Measurements from ENCODE around the gene RPL22L1.

The RPL22L1 gene

GRCh38 chr3:170876537-170876936, 6.5 kb upstream of the RPL22L1 start:
- no peak overlapping the region for H3K4me3 ChIP-seq (ENCODE audit: low read depth, low read length)
- TF ChIP-seq, protein P1, sequence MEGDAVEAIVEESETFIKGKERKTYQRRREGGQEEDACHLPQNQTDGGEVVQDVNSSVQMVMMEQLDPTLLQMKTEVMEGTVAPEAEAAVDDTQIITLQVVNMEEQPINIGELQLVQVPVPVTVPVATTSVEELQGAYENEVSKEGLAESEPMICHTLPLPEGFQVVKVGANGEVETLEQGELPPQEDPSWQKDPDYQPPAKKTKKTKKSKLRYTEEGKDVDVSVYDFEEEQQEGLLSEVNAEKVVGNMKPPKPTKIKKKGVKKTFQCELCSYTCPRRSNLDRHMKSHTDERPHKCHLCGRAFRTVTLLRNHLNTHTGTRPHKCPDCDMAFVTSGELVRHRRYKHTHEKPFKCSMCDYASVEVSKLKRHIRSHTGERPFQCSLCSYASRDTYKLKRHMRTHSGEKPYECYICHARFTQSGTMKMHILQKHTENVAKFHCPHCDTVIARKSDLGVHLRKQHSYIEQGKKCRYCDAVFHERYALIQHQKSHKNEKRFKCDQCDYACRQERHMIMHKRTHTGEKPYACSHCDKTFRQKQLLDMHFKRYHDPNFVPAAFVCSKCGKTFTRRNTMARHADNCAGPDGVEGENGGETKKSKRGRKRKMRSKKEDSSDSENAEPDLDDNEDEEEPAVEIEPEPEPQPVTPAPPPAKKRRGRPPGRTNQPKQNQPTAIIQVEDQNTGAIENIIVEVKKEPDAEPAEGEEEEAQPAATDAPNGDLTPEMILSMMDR (IDR thresholded peaks at IDR 0.05; ENCODE audit: low read depth, low read length, missing control alignments), result no peak
- no peak for DNase-seq (ENCODE audit: low read depth)

DNA sequence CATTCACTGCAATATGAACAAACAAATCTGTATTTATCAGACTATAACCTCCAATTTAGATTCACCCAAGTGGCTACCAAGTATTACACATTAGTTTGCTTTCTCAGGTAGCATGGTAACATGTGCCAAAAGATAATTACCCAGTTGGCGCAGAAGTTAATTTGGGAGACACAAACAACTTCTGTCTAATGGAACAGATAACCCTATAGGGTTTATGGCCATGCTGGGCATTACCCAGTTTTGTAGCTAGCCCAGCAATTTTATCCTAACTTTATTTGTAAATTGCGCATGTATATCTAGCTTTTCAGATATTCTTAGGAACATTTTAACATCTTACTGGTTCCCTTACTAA, 780 bp downstream of the RPL22L1 start:
- no peak for DNase-seq (ENCODE audit: low read depth)
- TF ChIP-seq, protein P1 (IDR thresholded peaks at IDR 0.05; ENCODE audit: low read depth, low read length, missing control alignments), result no peak
- H3K4me3 ChIP-seq (ENCODE audit: low read depth, low read length), result peak overlapping the region; percentile 87

- H3K4me3 ChIP-seq (ENCODE audit: low read depth, low read length), result peak overlapping the region; percentile 87
- TF ChIP-seq, protein P1 (IDR thresholded peaks at IDR 0.05; ENCODE audit: low read depth, low read length, missing control alignments), result no peak
- DNase-seq (ENCODE audit: low read depth), result no peak
Measured at GRCh38 chr3:170868577-170869238, 1.3 kb downstream of the RPL22L1 start.

DNA sequence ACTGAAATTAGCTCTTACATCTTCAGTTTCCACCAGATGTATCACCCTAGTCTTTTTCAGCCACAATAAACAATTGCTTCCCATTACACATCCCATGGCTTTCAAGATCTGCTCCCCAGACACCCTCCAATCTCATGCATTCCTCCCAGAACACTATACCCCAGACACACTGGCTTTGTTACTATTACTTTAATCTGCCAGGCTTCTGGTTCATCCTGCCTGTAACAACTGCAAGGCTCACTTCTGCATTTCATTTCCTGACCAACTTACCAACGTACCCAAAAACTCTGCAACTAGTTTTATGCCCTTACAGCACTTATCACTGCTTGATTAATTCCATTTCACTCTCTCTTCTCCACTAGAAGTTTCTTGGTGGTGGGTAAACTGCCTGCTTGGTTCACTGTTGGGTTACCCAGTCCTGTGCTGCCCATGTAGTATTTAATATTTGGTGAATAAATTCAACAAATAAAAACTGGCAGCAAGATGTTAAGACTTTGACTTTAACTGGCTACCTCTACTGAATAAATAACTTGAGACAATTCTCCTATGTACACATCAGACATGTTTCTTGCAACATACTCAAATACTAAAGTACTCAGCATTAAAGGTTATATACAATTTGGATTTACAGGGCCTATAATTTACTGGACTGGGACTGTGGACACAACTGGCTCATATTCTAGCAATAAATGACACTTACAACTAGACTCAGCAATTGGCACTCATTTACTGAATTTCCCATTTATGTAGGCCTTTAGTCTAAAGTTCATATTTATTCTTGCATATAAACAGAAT, 2.7 kb downstream of the RPL22L1 start:
- DNase-seq (ENCODE audit: low read depth), result no peak
- peak overlapping the region; percentile 87 for H3K4me3 ChIP-seq (ENCODE audit: low read depth, low read length)

DNA sequence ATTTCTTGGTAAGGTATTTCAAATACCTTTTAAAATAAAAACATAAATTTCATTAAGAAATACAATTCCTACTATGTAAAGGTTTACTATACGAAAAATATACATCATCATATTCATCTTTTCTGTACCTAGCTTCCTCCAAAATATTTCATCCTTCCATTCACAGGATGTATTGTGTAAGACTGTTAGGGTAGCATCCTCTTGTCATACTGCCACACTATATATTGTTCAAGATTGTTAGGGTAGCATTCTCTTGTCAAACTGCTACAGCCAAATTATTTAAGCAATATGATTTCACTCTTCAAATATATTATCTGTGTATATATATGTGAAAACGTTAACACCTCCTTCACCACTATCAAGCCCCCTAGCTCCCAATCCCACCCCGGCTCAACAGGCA, 3.5 kb downstream of the RPL22L1 start:
- TF ChIP-seq, protein P1 (IDR thresholded peaks at IDR 0.05; ENCODE audit: low read depth, low read length, missing control alignments), result no peak
- DNase-seq (ENCODE audit: low read depth), result no peak
- H3K4me3 ChIP-seq (ENCODE audit: low read depth, low read length), result no peak overlapping the region

More for the DNA sequence above, 2.7 kb downstream of the RPL22L1 start:
- TF ChIP-seq, protein P1 (IDR thresholded peaks at IDR 0.05; ENCODE audit: low read depth, low read length, missing control alignments), result no peak

DNA sequence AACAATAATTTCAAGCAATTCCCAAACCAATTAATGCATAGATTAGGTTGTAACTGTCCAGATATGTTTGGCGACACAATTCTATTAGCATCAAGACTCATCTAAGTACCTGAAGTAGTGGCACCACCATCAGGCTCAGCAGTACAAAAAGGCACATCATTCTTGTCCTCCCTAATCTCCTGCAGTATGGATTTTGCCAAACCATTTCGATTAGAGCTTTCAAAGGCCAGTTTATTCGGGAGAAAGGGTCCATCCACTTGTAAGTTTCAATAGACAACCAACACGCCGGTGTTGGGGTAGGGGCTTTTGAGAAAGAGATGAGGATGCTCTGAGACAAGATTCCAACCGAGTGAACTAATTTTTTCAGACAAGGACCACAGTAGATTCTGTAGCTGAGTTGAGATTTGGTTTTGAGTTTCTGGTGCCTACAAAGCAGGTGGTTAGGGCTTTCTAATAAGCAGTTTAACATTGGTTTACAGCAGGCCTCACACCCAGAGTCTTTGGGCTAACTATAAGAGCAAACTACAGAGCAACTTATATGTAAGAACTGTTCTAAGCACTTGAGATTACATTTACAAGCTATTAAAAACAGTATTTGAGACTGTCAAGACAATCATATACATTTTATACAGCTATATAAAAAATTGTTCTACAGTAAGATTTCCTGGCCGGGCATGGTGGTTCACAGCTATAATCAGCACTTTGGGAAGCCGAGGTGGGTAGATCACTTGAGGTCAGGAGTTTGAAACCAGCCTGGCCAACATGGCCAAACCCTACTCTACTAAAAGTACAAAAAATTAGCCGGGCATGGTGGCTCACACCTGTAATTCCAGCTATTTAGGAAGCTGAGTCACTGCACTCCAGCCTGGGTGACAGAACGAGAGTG, 4.5 kb downstream of the RPL22L1 start:
- TF ChIP-seq, protein P1 (IDR thresholded peaks at IDR 0.05; ENCODE audit: low read depth, low read length, missing control alignments), result no peak
- no peak overlapping the region for H3K4me3 ChIP-seq (ENCODE audit: low read depth, low read length)
- no peak for DNase-seq (ENCODE audit: low read depth)

Data from GM12864 (cell line).